ENCODE results near the gene N4BP2L2.

N4BP2L2 gene

DNA sequence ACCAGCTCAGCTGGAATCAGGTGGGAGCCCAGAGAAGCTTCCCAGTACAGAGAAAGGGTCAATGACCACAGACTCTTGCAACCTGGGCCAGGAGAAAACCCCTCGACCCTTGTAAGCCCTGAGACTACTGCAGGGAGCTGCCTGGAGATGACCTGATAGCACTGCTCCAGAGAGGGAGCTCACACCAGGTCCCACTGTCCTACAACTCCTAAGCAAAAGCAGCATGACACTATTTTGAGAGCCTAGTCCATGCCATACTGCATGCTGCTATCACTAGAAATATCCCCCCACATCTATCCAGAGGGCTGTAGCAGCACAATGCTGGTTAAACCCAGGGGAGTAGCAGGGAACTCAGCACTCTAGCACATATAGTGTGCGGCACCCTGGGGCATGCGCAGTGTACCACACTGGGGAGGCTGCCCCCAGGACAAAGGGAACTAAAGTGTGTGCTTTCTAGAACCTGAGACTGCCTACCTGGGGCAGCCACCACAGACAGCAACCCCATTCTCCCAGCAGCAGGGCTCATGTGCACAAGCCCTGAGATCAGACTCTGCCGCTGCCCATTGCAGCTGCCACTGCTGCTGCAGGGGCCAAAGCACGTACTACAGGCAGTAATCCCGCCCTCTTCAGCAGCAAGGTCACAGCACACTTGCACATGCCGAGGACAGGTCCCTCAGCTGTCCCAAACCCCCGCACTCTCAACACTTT is 83.6 kb downstream of the N4BP2L2 start:
- TF ChIP-seq GATA3 (IDR thresholded peaks at IDR 0.05; ENCODE audit: low read depth, low read length), result no peak
- no peak for TF ChIP-seq GATA2 (IDR thresholded peaks at IDR 0.05; ENCODE audit: low read depth, low read length)

DNA sequence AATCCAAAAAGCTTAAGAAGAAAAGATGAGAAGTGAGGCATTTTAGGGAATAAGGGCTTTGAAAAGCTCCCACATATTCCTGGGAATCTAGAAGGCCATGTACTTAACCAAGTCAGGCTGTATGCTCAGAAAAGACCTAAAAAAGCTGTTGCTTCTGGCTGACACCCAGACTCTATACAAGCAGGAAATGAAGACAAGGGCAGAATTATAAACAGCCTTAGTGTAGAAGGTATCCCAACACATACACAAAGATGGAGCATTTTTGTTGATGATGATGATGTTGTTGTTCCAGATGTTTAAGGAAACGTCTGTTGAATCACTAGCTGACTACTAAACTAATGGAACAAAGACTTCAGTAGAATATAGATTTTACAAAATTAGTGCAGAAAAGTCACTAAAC is 84.6 kb downstream of the N4BP2L2 start:
- no peak for TF ChIP-seq GATA2 (IDR thresholded peaks at IDR 0.05; ENCODE audit: low read depth, low read length)
- TF ChIP-seq GATA3 (IDR thresholded peaks at IDR 0.05; ENCODE audit: low read depth, low read length), result no peak

DNA sequence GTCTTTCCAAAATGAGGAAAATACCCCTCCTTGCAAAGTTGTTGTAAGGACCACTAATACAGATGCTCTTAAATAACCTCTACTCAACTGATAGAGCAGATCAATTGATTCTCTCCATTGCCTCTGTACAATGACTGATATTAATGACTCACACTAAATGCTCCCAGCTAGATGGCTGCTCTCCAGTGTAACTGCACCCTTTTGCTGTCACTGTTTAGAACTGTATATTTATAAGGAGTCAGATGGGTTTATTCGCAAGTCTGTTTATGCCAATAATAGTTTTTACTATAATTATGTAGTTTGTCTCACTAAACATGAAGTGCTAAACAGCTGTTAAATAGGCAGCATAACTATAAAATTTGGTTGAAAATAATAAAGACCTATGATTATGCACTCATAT is 89.6 kb downstream of the N4BP2L2 start:
- TF ChIP-seq GATA3 (IDR thresholded peaks at IDR 0.05; ENCODE audit: low read depth, low read length), result no peak
- TF ChIP-seq GATA2 (IDR thresholded peaks at IDR 0.05; ENCODE audit: low read depth, low read length), result no peak

DNA sequence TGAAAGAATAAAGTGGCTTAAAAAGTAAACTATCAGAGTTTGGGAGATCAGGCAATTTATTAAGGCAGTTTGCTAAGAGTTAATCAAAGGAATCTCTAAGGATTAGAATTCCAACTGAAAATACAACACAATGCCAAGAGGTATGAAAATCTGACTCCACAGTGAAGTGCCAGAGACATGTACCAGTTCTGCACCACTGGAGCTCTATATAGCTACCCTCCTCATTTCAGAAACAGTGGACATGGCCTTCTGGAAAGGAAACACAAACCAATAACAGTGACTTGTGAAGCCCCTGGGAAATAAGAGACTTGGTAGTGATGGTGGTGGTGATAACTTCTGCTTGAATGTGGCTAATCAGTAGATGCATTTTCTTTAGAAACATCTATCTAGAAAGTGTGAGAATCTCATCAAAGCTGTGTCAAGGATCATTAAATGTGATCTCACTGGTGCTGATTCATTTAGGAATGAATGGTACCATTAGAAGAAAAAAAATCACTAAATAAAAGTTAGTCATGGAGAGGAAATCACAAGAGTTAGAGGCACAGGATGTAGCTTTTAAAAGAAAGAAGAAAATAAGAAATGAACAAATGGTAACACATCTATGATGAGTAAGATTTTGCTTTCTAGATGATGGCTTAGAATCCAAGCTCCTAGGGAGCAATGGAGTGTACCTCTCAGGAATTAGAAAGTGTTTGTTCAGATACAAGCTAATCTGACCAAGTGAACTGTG is 90.5 kb downstream of the N4BP2L2 start:
- TF ChIP-seq GATA3 (IDR thresholded peaks at IDR 0.05; ENCODE audit: low read depth, low read length) (no peak), GATA2 (IDR thresholded peaks at IDR 0.05; ENCODE audit: low read depth, low read length) (no peak)

DNA sequence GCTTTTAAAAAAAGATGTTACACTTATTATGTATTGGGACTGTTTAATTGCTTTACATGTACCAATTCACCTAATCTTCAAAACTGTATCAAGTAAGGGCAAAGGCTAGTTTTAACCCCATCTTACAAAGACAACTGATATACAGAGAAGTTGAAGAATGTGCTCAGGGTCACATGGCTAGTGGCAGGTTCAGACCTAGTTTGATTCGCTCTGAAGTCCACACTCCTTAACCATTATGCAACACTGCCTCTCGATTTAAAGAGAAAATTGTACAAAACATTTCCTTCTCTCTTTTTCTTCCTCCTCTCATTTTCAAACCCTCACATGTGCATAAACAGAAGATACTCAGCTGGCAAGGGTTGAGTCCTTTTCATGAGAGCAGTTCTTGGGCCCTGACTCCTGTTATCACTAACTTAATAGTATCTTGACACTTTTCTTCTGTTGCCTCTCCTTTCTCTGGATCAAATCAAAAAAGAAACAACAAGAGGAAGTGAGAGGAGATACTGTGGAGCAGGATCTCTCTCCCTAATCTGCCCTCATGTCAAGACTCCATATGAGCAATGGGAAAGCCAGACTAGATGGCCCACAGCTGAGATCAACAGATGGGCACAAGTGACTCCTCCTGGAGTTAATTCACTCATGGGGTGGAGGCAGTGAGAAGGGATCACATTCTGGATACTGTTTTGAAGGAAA is 91.7 kb downstream of the N4BP2L2 start:
- TF ChIP-seq GATA2 (IDR thresholded peaks at IDR 0.05; ENCODE audit: low read depth, low read length) (no peak), GATA3 (IDR thresholded peaks at IDR 0.05; ENCODE audit: low read depth, low read length) (no peak)

DNA sequence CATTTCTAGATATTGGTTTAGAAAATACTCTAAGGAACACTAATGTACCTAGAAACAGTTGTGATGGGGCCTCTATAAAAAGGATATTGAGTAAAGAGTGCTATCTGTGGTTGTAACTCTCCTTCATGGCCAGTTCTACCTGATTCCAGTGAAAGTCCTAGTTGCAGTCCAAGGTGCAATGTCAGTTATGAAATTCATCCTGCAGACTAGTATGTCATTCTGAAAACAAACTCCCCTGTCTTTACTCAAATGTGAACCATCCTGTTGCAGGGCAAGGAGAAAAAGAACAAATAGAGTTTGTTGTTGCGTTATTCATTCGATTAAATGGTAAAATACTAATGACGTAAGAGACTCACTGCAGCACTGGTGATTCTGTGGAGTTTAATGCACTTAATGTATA is 92.4 kb downstream of the N4BP2L2 start:
- TF ChIP-seq GATA2 (IDR thresholded peaks at IDR 0.05; ENCODE audit: low read depth, low read length), result no peak
- no peak for TF ChIP-seq GATA3 (IDR thresholded peaks at IDR 0.05; ENCODE audit: low read depth, low read length)

DNA sequence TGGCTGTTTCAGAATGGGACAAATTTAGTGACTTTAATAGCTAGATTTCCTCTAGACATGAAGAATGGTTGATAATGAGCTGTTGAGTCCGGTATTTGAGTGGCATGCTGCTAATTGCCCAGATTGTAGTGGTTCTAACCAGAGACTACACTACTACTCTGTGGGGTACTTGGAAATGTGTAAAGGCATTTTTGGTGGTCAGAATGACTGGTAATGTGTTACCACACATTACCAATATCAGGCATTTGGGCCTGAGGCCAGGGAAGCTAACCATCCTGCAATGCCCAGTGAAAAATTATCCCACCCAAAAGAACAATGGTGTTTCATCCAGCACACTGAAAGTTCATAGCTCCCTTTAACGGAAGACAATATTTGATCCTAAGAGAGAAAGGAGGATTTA is 93.1 kb downstream of the N4BP2L2 start:
- TF ChIP-seq GATA2 (IDR thresholded peaks at IDR 0.05; ENCODE audit: low read depth, low read length) (no peak), GATA3 (IDR thresholded peaks at IDR 0.05; ENCODE audit: low read depth, low read length) (no peak)

DNA sequence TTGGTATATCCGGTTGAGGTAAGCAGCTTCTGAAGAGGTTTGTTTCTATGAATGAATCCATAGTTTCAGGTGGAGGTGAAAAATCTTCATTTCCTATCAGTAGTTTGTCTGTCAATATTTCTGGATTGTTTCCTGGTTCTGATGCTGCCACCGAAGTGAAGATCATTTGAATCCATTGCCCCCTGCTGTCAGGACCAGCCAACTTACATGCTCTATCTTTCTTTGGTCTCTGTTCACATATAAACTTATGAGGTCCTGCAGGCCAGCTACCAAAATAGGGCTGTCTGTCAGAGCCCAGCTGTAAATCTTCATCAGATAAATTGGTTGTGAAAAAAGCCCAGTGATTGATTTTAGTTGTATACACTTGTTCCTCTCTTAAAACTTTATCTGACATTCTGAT is 95.5 kb downstream of the N4BP2L2 start:
- TF ChIP-seq GATA2 (IDR thresholded peaks at IDR 0.05; ENCODE audit: low read depth, low read length) (no peak), GATA3 (IDR thresholded peaks at IDR 0.05; ENCODE audit: low read depth, low read length) (no peak)

DNA sequence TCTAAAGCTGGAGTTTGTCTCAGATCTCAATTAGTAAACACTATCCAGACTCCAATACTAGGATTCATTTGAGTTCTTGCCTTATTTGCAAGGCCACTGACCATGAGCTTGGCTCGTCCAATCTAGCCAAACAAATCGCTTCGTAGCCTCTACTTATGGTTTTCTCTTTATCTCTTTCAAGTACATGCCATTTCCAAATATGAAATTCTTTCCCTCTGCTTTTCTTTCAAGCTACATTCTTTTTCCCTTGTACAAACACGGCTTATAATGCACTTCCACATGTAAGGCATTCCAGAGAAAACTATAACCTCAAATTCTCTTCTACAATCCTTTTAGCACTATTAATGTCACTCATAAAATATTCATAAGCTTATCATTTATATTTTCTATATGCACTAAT is 99.7 kb downstream of the N4BP2L2 start:
- TF ChIP-seq GATA3 (IDR thresholded peaks at IDR 0.05; ENCODE audit: low read depth, low read length) (no peak), GATA2 (IDR thresholded peaks at IDR 0.05; ENCODE audit: low read depth, low read length) (no peak)

DNA sequence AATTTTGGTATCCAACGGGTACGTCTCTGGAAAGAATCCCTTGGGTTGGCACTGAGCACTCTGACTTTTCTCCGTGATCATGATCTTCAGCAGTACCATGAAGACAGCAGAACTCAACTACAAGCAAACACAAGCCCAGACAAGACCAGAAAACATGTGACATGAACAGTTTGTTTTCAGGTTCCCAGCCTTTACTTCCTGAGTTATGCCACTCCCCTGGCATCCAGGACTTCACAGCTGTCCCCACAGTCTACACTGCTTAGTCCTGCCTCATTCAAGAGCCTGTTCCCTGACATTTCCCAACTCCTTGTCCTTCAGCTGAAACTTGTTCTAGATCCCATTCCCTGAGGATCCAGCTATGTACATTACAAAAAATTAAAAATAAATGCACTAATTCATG is 105.7 kb downstream of the N4BP2L2 start:
- no peak for TF ChIP-seq GATA3 (IDR thresholded peaks at IDR 0.05; ENCODE audit: low read depth, low read length)
- no peak for TF ChIP-seq GATA2 (IDR thresholded peaks at IDR 0.05; ENCODE audit: low read depth, low read length)

DNA sequence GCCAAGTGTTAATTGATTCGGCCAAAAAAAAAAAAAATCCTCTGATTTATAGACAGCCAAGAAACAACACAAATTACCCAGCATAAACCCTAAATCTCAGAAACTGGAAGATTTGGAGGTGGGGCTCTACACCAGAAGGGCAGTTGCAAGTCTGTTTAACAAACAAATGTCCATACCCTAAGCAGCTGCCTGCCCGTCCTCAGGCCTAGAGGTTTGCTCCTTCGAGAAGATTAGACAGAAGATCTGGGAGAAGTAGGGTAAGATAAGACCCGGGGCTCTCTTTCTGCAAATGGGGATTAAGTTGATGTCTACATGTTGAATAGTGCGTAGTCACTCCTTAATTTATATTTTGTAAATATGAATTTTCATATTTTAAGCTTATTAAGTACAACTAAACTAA is 107.2 kb downstream of the N4BP2L2 start:
- TF ChIP-seq GATA2 (IDR thresholded peaks at IDR 0.05; ENCODE audit: low read depth, low read length) (no peak), GATA3 (IDR thresholded peaks at IDR 0.05; ENCODE audit: low read depth, low read length) (no peak)

DNA sequence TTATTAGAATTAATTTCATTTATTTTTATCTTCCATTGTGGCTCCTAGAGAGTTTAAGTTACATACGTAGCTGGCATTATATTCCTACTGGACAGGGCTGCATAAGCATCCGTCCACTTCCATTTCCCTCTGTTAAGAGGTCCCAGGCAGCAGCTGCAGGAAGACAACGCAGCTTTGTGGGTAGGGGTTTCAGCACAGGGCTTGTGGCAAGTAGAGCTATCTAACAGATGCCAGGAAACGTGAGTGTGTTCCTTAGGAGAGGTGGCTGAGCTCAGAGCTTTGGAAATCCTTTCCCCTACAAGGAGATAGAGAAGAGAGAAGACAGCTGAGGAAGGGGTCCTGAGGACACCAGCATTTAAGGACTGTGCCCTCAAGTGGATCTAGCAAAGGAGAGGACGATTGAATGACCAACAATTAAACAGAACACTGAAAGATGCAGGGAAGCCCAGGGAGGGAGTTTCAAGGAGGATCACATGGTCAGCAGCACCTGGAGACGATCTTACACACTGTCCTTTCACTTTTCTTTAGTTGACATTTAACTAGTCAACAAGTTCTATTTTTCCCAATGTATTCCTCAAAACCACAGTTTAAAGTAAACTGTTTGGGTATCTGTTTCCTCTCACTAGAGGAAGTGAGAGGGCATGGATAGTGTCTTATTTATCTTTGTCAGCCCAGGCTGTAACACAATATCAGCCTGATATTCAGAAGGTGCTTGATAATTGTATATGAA is 108.4 kb downstream of the N4BP2L2 start:
- TF ChIP-seq GATA3 (IDR thresholded peaks at IDR 0.05; ENCODE audit: low read depth, low read length) (no peak), GATA2 (IDR thresholded peaks at IDR 0.05; ENCODE audit: low read depth, low read length) (no peak)

DNA sequence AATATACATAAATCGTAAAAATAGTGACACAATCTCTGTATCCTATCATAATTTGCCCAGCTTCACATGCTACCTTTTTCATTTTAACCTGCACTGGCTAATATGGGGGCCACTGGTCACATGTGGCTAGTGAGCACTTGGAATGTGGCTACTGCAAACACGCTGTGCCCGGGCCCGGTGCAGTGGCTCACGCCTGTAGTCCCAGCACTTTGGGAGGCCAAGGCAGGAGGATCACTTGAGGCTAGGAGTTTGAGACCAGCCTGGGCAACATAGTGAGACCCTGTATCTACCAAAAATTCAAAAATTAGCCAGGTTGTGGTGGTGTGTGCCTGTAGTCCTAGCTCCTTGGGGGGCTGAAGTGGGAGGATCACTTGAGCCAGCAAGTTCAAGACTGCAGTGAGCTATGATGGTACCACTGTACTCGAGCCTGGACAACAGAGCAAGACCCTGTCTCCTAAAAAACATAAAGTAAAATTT is 109.1 kb downstream of the N4BP2L2 start:
- no peak for TF ChIP-seq GATA2 (IDR thresholded peaks at IDR 0.05; ENCODE audit: low read depth, low read length)
- TF ChIP-seq GATA3 (IDR thresholded peaks at IDR 0.05; ENCODE audit: low read depth, low read length), result no peak

All from SH-SY5Y (cell line).